CD4-positive, alpha-beta T cell (primary cell): ENCODE measurements around the gene ECHS1. TPM values are rescaled to one million over a fixed set of nuclear protein-coding genes. Genes with fewer than 3 reads are reported as not detected.
A peak's percentile ranks its signal among the peaks of the same experiment; 100 is the strongest.

Experiments used
- ATAC-seq: fragments of 200-7000 bp; cut with Tn5 transposase; one replicate; pipeline ENCODE4 v1.10.0; 2022; ENCODE audit warnings: mild to moderate bottlenecking; ENCODE audit not compliant: poor library complexity
- CTCF ChIA-PET: fragments of 350-600 bp; sonication (Branson Sonifier 250); formaldehyde crosslinking; loops from one replicate; lab custom pipeline; 2021; ENCODE audit warnings: antibody characterized with exemption, inconsistent platforms; lab: Charles Lee
- POLR2A ChIA-PET: fragments of 350-600 bp; sonication (Branson Sonifier 250); formaldehyde crosslinking; loops from one replicate; lab custom pipeline; 2021; ENCODE audit warnings: antibody characterized with exemption, inconsistent platforms; lab: Charles Lee
- DNase-seq, 14 experiments: peaks; one replicate each; pipeline ENCODE4 v3.0.0-alpha.2; 2013 to 2020; ENCODE audit warnings: mixed read lengths in 2 of 14
- H3K27ac ChIP-seq, 2 donors: one replicate each; pipeline versions ENCODE4 v1.5.1 to v1.7.0; 2013; ENCODE audit warnings: low read length in 2 of 2, low read depth in 1 of 2, mild to moderate bottlenecking in 1 of 2
- H3K27me3 ChIP-seq, 2 experiments: 1 replicate in 1 of 2; 2 replicates in 1 of 2; pipeline versions ENCODE4 v1.6.1 to v1.7.0; 2013; ENCODE audit warnings: low read length in 2 of 2, control low read depth in 1 of 2, mild to moderate bottlenecking in 1 of 2, moderate library complexity in 1 of 2; ENCODE audit not compliant: insufficient read depth in 2 of 2, control insufficient read depth in 1 of 2
- H3K36me3 ChIP-seq: one replicate; pipeline ENCODE4 v1.6.1; 2013; ENCODE audit warnings: low read length, control low read depth; ENCODE audit not compliant: insufficient read depth
- H3K4me1 ChIP-seq: one replicate; pipeline ENCODE4 v1.6.1; 2013; ENCODE audit warnings: low read length, control low read depth; ENCODE audit not compliant: insufficient read depth
- H3K4me3 ChIP-seq: one replicate; pipeline ENCODE4 v1.5.1; 2013; ENCODE audit warnings: mild to moderate bottlenecking, low read length, moderate library complexity
- H3K9me3 ChIP-seq, 2 experiments: 1 replicate in 1 of 2; 2 replicates in 1 of 2; pipeline versions ENCODE4 v1.6.1 to v1.7.0; 2013; ENCODE audit warnings: low read length in 2 of 2, mild to moderate bottlenecking in 2 of 2, control low read depth in 1 of 2, moderate library complexity in 1 of 2; ENCODE audit not compliant: control insufficient read depth in 1 of 2, insufficient read depth in 1 of 2
- H3K27ac Mint-ChIP-seq: one replicate; pipeline ENCODE4 v1.8.0; 2020; ENCODE audit warnings: mixed read lengths
- H3K27me3 Mint-ChIP-seq: one replicate; pipeline ENCODE4 v1.8.0; 2021; ENCODE audit warnings: mixed read lengths
- H3K36me3 Mint-ChIP-seq: one replicate; pipeline ENCODE4 v1.8.0; 2021; ENCODE audit warnings: low read depth, mixed read lengths
- H3K4me1 Mint-ChIP-seq: one replicate; pipeline ENCODE4 v1.8.0; 2021; ENCODE audit warnings: low read depth, mixed read lengths
- H3K4me3 Mint-ChIP-seq: one replicate; pipeline ENCODE4 v1.8.0; 2020; ENCODE audit warnings: mild to moderate bottlenecking, mixed read lengths
- H3K9me3 Mint-ChIP-seq: one replicate; pipeline ENCODE4 v1.8.0; 2020; ENCODE audit warnings: mixed read lengths
- intact Hi-C, 2 experiments: fragments of 100-400 bp; cut with DNase I in 1 of 2; cut with micrococcal nuclease in 1 of 2; formaldehyde crosslinking; loops; one replicate each; pipeline versions ENCODE4 v1.15.1 to v1.9.0; 2023 to 2025; cut with DNase I, micrococcal nuclease
- total RNA-seq, 174 experiments: library from RNA in 2 of 174; stranded (reverse) in 2 of 174; gene quantifications; one replicate each; pipeline ENCODE4 v1.2.3 and lab custom pipeline; 2021 to 2026
- TF ChIP-seq, protein P1 (sequence below): fragments of 200-600 bp; IDR thresholded peaks from one replicate; pipeline ENCODE4 v1.8.0; 2022; ENCODE audit warnings: antibody characterized with exemption, mild to moderate bottlenecking

The ECHS1 gene
- total RNA-seq, 2 experiments from 2014 or later: 7.6 to 8.3 TPM

DNA sequence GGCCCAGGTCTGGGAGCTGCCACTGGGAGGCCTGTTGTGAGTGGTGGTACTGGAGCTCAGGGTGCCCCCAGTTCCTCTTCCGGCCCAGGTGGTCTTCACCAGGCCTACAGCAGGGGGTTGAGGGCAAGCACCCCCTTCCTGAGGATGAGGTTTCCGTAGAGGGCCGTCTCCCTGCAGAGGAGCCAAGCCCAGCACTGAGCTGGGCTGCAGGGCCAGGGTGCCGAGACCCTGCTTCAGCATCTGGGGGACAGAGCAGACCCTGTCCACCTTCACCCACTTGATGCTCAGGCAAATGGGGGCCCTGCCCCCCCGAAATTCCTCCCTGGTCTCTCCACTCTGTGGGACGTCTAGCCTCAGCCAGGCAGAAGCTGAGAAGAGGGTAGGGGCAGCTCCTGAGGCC lies 17.9 kb downstream of the ECHS1 start:
- Mint-ChIP-seq H3K4me1 (no peaks in the 10 kb centered on the region), H3K9me3 (no peaks in the 10 kb centered on the region), H3K27ac (no peak overlapping the region), H3K36me3 (no peaks in the 10 kb centered on the region), H3K4me3 (no peak overlapping the region), H3K27me3 (no peaks in the 10 kb centered on the region)
- POLR2A ChIA-PET: no interaction called here
- Histone ChIP-seq H3K9me3 (peaks cover 0 to 6% of the 10 kb centered on the region in 2 experiments), H3K4me3 (no peak overlapping the region), H3K36me3 (no peaks in the 10 kb centered on the region), H3K27me3 (no peaks in the 10 kb centered on the region), H3K27ac (no peak overlapping the region), H3K4me1 (peaks cover 19% of the 10 kb centered on the region)
- TF ChIP-seq, protein P1, sequence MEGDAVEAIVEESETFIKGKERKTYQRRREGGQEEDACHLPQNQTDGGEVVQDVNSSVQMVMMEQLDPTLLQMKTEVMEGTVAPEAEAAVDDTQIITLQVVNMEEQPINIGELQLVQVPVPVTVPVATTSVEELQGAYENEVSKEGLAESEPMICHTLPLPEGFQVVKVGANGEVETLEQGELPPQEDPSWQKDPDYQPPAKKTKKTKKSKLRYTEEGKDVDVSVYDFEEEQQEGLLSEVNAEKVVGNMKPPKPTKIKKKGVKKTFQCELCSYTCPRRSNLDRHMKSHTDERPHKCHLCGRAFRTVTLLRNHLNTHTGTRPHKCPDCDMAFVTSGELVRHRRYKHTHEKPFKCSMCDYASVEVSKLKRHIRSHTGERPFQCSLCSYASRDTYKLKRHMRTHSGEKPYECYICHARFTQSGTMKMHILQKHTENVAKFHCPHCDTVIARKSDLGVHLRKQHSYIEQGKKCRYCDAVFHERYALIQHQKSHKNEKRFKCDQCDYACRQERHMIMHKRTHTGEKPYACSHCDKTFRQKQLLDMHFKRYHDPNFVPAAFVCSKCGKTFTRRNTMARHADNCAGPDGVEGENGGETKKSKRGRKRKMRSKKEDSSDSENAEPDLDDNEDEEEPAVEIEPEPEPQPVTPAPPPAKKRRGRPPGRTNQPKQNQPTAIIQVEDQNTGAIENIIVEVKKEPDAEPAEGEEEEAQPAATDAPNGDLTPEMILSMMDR: no peak
- intact Hi-C loops: no loop called here
- CTCF ChIA-PET: no interaction called here
- DNase-seq: no peak
- no peak for ATAC-seq

DNA sequence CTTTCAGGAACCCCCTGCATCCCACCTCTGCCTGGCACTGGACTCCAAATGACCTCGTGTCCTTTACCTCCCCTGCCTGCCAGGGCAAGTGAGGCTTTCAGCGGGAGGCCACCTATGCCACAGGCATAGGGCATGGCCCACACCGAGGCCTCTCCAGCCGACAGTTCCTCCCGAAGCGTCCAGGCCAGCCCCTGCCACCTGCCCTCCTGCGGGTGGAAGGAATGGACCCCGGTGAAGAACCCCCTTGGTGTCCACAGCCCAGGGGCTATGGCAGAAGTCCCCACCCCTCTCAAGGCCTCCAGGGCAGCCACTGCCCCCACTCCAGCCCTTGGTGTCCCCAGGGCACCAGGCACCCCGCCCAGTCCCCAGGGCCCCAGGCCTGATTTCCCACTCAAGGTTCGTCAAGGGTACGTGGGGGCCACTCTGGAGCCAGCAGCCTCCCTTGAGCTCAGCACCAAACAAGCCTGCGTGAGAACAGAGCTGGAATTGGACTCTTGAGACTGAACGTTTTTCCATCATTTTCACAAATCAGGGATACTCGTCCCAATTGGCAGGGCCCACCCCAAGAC lies 18.4 kb downstream of the ECHS1 start:
- no peak overlapping the region for H3K4me3 ChIP-seq
- H3K27me3 ChIP-seq: no peaks in the 10 kb centered on the region
- ChIA-PET POLR2A (no interaction called here), CTCF (no interaction called here)
- H3K27ac ChIP-seq: no peak overlapping the region
- H3K9me3 ChIP-seq: peaks cover 0 to 6% of the 10 kb centered on the region in 2 experiments
- H3K4me1 ChIP-seq: peaks cover 19% of the 10 kb centered on the region
- intact Hi-C loops: loop anchor here in 1 of 2 experiments (1.0 kb wide), 1 partner anchor 14 kb away; no protein-coding TSS in a partner anchor
- TF ChIP-seq, protein P1: no peak
- Mint-ChIP-seq H3K27ac (no peak overlapping the region), H3K36me3 (no peaks in the 10 kb centered on the region), H3K9me3 (no peaks in the 10 kb centered on the region), H3K27me3 (no peaks in the 10 kb centered on the region), H3K4me3 (no peak overlapping the region), H3K4me1 (no peaks in the 10 kb centered on the region)
- DNase-seq (no peak), ATAC-seq (no peak)
- H3K36me3 ChIP-seq: no peaks in the 10 kb centered on the region

DNA sequence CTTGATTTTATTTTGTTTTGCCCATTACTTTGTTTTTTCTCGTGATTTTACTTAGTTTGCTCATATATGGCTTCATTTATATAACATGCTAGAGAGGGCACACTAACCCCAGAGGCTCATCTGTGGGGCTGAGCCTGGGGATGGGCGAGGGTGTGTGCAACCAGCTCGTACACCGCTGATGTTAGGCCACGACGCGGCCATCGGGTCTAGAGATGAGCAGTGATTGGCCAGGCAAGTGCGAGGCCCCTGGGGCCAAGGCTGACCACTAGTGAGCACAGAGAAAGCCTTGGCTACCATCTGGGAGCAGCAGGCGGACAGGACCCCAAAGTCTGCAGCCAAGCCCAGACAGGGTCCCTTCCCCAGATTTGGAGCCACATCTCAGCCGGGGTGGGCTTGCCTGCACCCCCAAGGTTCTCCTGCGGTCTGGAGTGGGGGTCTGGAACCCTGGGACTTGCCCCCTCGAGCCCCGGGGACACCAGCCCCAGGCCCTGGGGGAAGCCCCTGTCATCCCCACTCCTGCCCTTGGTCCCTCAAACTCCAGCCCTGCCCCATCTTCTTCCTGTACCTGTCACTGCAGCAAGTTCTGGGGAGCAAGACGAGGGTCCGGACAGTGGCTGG lies 19.1 kb downstream of the ECHS1 start:
- ATAC-seq: no peak
- DNase-seq: no peak
- H3K36me3 ChIP-seq: no peaks in the 10 kb centered on the region
- H3K4me3 ChIP-seq: no peak overlapping the region
- no peak overlapping the region for H3K27ac Mint-ChIP-seq
- H3K9me3 Mint-ChIP-seq: no peaks in the 10 kb centered on the region
- peaks cover 19% of the 10 kb centered on the region for H3K4me1 ChIP-seq
- no peaks in the 10 kb centered on the region for H3K4me1 Mint-ChIP-seq
- H3K4me3 Mint-ChIP-seq: peak overlapping the region; percentile 51
- no peaks in the 10 kb centered on the region for H3K27me3 ChIP-seq
- H3K36me3 Mint-ChIP-seq: no peaks in the 10 kb centered on the region
- peaks cover 3% of the 10 kb centered on the region for H3K27me3 Mint-ChIP-seq
- TF ChIP-seq, protein P1: no peak
- H3K27ac ChIP-seq: no peak overlapping the region
- CTCF ChIA-PET: interaction anchor here (0.8 to 1.0 kb wide), 2 partner anchors 24 to 39 kb away, joined by 3 to 4 read pairs; no protein-coding TSS in a partner anchor
- POLR2A ChIA-PET: no interaction called here
- intact Hi-C loops: loop anchor here in 1 of 2 experiments (1.0 kb wide), 1 partner anchor 14 kb away; no protein-coding TSS in a partner anchor
- peaks cover 0 to 6% of the 10 kb centered on the region in 2 experiments for H3K9me3 ChIP-seq
